CD8-positive, alpha-beta memory T cell (primary cell): ENCODE measurements around the gene LGALS7. TPM values are rescaled to one million over a fixed set of nuclear protein-coding genes. Genes with fewer than 3 reads are reported as not detected.

Source experiments
- CTCF ChIA-PET: fragments of 350-600 bp; sonication (Branson Sonifier 250); formaldehyde crosslinking; loops from one replicate; lab custom pipeline; 2021; ENCODE audit warnings: antibody characterized with exemption; lab: Charles Lee
- POLR2A ChIA-PET: fragments of 350-600 bp; sonication (Branson Sonifier 250); formaldehyde crosslinking; loops from one replicate; lab custom pipeline; 2021; ENCODE audit warnings: antibody characterized with exemption; lab: Charles Lee
- DNase-seq, 5 donors: peaks; one replicate each; pipeline versions ENCODE4 v3.0.0 to v3.0.0-alpha.2; 2020 to 2022; ENCODE audit warnings: mixed read lengths in 1 of 5
- H3K27ac ChIP-seq: one replicate; pipeline ENCODE4 v1.7.0; 2013; ENCODE audit warnings: low read depth, mild to moderate bottlenecking, low read length, moderate library complexity
- H3K27me3 ChIP-seq: 2 replicates; pipeline ENCODE4 v1.7.0; 2013; ENCODE audit warnings: low read length, mild to moderate bottlenecking; ENCODE audit not compliant: insufficient read depth, poor library complexity, severe bottlenecking
- H3K36me3 ChIP-seq: 2 replicates; pipeline ENCODE4 v1.7.0; 2013; ENCODE audit warnings: mild to moderate bottlenecking, low read length, moderate library complexity; ENCODE audit not compliant: insufficient read depth
- H3K4me1 ChIP-seq: 2 replicates; pipeline ENCODE4 v1.7.0; 2013; ENCODE audit warnings: mild to moderate bottlenecking, low read length, moderate library complexity; ENCODE audit not compliant: insufficient read depth
- H3K4me3 ChIP-seq: 2 replicates; pipeline ENCODE4 v1.7.0; 2013; ENCODE audit warnings: mild to moderate bottlenecking, low read length
- H3K9me3 ChIP-seq: 2 replicates; pipeline ENCODE4 v1.7.0; 2013; ENCODE audit warnings: mild to moderate bottlenecking, low read length
- H3K27ac Mint-ChIP-seq, 8 donors: one replicate each; pipeline ENCODE4 v1.8.0; 2020 to 2021; ENCODE audit warnings: mixed read lengths in 8 of 8, mild to moderate bottlenecking in 6 of 8, inconsistent platforms in 3 of 8, moderate library complexity in 3 of 8
- H3K27me3 Mint-ChIP-seq, 2 donors: one replicate each; pipeline ENCODE4 v1.8.0; 2020 to 2021; ENCODE audit warnings: mixed read lengths in 2 of 2, mild to moderate bottlenecking in 1 of 2, moderate library complexity in 1 of 2
- H3K36me3 Mint-ChIP-seq, 3 donors: one replicate each; pipeline ENCODE4 v1.8.0; 2020 to 2021; ENCODE audit warnings: mixed read lengths in 3 of 3, inconsistent platforms in 1 of 3, mild to moderate bottlenecking in 1 of 3
- H3K4me1 Mint-ChIP-seq, 3 donors: one replicate each; pipeline ENCODE4 v1.8.0; 2020 to 2021; ENCODE audit warnings: mixed read lengths in 3 of 3, inconsistent platforms in 1 of 3, mild to moderate bottlenecking in 1 of 3
- H3K4me3 Mint-ChIP-seq, 7 donors: one replicate each; pipeline ENCODE4 v1.8.0; 2020 to 2021; ENCODE audit warnings: mixed read lengths in 7 of 7, mild to moderate bottlenecking in 6 of 7, moderate library complexity in 4 of 7, inconsistent platforms in 2 of 7
- H3K9me3 Mint-ChIP-seq, 5 donors: one replicate each; pipeline ENCODE4 v1.8.0; 2020 to 2022; ENCODE audit warnings: mixed read lengths in 5 of 5, mild to moderate bottlenecking in 3 of 5, moderate library complexity in 2 of 5, inconsistent platforms in 1 of 5
- polyA plus RNA-seq: library from polyadenylated mRNA; unstranded; fragments of 300-500 nt; fragmentation: Illumina TruSeq; gene quantifications from one replicate; pipeline ENCODE4 v1.2.3, GENCODE V29; 2021
- total RNA-seq, 2 experiments: library from RNA; stranded (reverse); gene quantifications; one replicate each; pipeline ENCODE4 v1.2.3, GENCODE V29; 2021

Gene LGALS7
- total and polyA plus RNA-seq, 3 experiments from 2014 or later, result not detected

DNA sequence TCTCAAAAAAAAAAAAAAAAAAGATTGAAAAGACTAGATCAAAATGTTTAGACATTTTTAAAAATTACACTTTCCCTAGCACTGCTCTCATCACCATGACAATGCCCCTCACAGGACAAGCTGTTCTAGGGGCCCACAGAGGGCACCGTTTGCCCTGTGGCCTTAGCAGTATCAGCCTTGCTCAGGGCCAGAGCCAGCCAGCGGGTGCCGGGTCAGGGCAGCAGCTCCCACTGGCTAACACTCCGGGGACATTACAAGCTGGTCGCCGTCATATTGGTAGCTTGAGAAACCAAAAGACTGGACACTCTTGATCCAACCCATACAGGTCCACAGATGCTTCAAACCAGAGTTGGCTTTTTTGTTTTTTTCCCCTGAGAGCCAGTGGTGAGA is 47.0 kb downstream of the LGALS7 start:
- Mint-ChIP-seq H3K9me3 (no peaks in the 10 kb centered on the region), H3K27ac (peak overlapping the region; percentile 76 to 96 (median 90)), H3K36me3 (peaks cover 0 to 82% (median 8%) of the 10 kb centered on the region in 3 donors), H3K4me3 (peak overlapping the region in 3 of 7 donors; percentile 12 to 61 (median 48)), H3K27me3 (peaks cover 0 to 2% of the 10 kb centered on the region in 2 donors), H3K4me1 (peaks cover 11 to 22% (median 21%) of the 10 kb centered on the region in 3 donors)
- Histone ChIP-seq H3K27me3 (no peaks in the 10 kb centered on the region), H3K4me3 (no peak overlapping the region), H3K36me3 (no peaks in the 10 kb centered on the region), H3K27ac (no peak overlapping the region), H3K4me1 (no peaks in the 10 kb centered on the region), H3K9me3 (no peaks in the 10 kb centered on the region)
- DNase-seq, result no peak
- CTCF ChIA-PET, result interaction anchor here (1.0 to 1.5 kb wide), 2 partner anchors 11 to 204 kb away, joined by 3 to 4 read pairs; partner anchors contain the start of genes MRPS12 and SARS2
- POLR2A ChIA-PET, result no interaction called here

DNA sequence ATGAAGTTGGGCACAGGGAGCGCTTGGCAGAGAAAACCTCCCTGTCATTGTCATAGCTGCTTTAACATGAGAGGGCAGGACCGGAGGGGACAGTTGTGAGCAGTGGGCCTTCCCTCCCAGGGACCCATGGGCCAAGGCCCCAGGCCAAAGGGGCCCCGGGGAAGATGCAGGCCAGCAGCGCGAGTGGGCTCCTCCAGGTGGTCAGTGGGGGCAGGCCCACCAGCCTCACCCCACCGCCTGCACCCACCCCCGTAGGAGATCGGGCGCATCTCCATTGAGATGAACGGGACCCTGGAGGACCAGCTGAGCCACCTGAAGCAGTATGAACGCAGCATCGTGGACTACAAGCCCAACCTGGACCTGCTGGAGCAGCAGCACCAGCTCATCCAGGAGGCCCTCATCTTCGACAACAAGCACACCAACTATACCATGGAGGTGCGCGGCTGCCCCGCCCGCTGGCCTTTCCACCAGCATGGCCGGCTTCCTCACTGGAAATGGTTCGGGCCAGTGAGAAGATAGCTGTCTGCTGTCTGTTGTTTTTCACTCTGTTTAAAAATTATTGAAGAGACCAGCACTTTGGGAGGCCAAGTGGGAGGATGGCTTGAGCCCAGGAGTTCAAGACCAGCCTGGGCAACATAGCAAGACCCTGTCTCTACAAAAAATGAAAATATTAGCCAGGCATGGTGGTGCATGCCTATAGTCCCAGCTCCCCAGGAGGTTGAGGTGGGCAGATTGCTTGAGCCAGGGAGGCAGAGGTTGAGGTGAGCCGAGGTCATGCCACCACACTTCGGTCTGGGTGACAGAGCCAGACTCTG is 47.6 kb downstream of the LGALS7 start:
- no peaks in the 10 kb centered on the region for H3K27me3 ChIP-seq
- no peaks in the 10 kb centered on the region for H3K4me1 ChIP-seq
- H3K4me3 Mint-ChIP-seq, result no peak overlapping the region
- H3K36me3 ChIP-seq, result no peaks in the 10 kb centered on the region
- no peaks in the 10 kb centered on the region for H3K9me3 Mint-ChIP-seq
- H3K4me3 ChIP-seq, result no peak overlapping the region
- peaks cover 0 to 87% (median 8%) of the 10 kb centered on the region in 3 donors for H3K36me3 Mint-ChIP-seq
- H3K9me3 ChIP-seq, result no peaks in the 10 kb centered on the region
- H3K27ac Mint-ChIP-seq, result peak overlapping the region in 7 of 8 donors; percentile 76 to 96 (median 93)
- POLR2A ChIA-PET, result no interaction called here
- H3K27ac ChIP-seq, result no peak overlapping the region
- CTCF ChIA-PET, result interaction anchor here (1.0 to 1.5 kb wide), 3 partner anchors 11 to 205 kb away, joined by 3 to 4 read pairs (median 3); partner anchors contain the start of genes MRPS12 and SARS2
- DNase-seq, result no peak
- no peaks in the 10 kb centered on the region for H3K27me3 Mint-ChIP-seq
- H3K4me1 Mint-ChIP-seq, result peaks cover 11 to 21% (median 21%) of the 10 kb centered on the region in 3 donors

GRCh38 chr19:38723990-38724854 is 49.1 kb downstream of the LGALS7 start:
- Mint-ChIP-seq H3K9me3 (no peaks in the 10 kb centered on the region), H3K4me3 (no peak overlapping the region), H3K4me1 (peaks cover 10 to 14% (median 11%) of the 10 kb centered on the region in 3 donors), H3K27me3 (no peaks in the 10 kb centered on the region), H3K27ac (peak overlapping the region in 1 of 8 donors; percentile 56), H3K36me3 (peaks cover 0 to 87% (median 2%) of the 10 kb centered on the region in 3 donors)
- H3K27me3 ChIP-seq, result no peaks in the 10 kb centered on the region
- POLR2A ChIA-PET, result no interaction called here
- no peak for DNase-seq
- no peaks in the 10 kb centered on the region for H3K4me1 ChIP-seq
- no peaks in the 10 kb centered on the region for H3K36me3 ChIP-seq
- CTCF ChIA-PET, result interaction anchor here (1.1 to 1.6 kb wide), 6 partner anchors 38 to 209 kb away, joined by 3 to 5 read pairs (median 4); no protein-coding TSS in a partner anchor
- no peaks in the 10 kb centered on the region for H3K9me3 ChIP-seq
- no peak overlapping the region for H3K27ac ChIP-seq
- no peak overlapping the region for H3K4me3 ChIP-seq

DNA sequence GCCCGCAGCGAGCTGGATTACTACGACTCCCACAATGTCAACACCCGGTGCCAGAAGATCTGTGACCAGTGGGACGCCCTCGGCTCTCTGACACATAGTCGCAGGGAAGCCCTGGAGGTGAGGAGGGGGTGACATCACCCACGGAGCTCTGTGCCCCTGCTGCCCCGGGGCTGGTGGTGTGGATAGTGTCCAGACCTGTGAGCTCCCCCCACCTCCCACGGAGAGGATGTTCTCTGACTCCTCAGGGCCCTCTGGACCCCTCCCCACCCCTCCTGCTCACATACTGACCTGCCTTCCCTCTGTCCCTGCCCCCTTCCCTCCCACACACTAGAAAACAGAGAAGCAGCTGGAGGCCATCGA is 49.7 kb downstream of the LGALS7 start:
- Mint-ChIP-seq H3K4me3 (no peak overlapping the region), H3K36me3 (peaks cover 0 to 88% (median 2%) of the 10 kb centered on the region in 3 donors), H3K27ac (peak overlapping the region in 2 of 8 donors; percentile 12 to 26), H3K27me3 (no peaks in the 10 kb centered on the region), H3K9me3 (no peaks in the 10 kb centered on the region), H3K4me1 (peaks cover 10 to 14% (median 11%) of the 10 kb centered on the region in 3 donors)
- Histone ChIP-seq H3K36me3 (no peaks in the 10 kb centered on the region), H3K9me3 (no peaks in the 10 kb centered on the region), H3K4me1 (no peaks in the 10 kb centered on the region), H3K27ac (no peak overlapping the region), H3K27me3 (no peaks in the 10 kb centered on the region), H3K4me3 (no peak overlapping the region)
- no peak for DNase-seq
- ChIA-PET CTCF (interaction anchor here (1.1 to 1.6 kb wide), 5 partner anchors 37 to 208 kb away, joined by 3 to 5 read pairs (median 4); no protein-coding TSS in a partner anchor), POLR2A (no interaction called here)

DNA sequence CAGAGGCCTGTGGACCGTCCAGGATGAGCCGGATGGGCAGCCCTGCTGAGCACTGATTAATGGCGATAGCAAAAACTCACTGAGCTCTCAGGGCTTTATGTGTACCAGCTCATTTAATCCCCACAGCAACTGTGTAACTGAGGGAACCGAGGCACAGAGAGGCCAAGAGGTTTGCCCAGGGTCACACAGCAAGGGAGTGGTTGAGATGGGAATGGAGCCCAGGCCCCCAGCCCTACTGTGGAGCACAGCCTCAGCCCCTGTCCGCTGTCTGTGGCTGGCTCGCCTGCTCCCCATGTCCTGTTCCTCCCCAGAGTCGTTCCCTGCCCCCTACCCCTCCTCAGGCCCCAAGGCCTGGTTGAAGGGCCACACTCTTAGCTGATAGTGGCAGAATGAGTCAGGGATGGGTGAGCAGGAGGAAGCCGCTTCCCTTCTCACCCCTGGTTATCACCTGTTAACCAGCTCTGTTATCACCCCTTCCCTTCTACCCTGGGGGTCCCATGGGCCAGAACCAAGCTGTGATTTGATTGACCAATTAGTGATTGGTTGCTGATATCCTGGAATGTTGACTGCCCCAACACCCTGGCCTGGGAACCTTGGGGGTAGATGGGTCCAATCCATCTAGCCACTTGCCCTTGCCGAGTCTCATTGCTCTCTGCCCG is 50.2 kb downstream of the LGALS7 start:
- CTCF ChIA-PET, result interaction anchor here (1.1 to 1.6 kb wide), 5 partner anchors 37 to 208 kb away, joined by 3 to 5 read pairs (median 4); no protein-coding TSS in a partner anchor
- no peak overlapping the region for H3K4me3 ChIP-seq
- Mint-ChIP-seq H3K27me3 (no peaks in the 10 kb centered on the region), H3K4me1 (peaks cover 10 to 14% (median 11%) of the 10 kb centered on the region in 3 donors), H3K36me3 (peaks cover 0 to 87% (median 2%) of the 10 kb centered on the region in 3 donors), H3K9me3 (no peaks in the 10 kb centered on the region), H3K4me3 (no peak overlapping the region), H3K27ac (peak overlapping the region in 2 of 8 donors; percentile 12 to 26)
- no peak overlapping the region for H3K27ac ChIP-seq
- DNase-seq, result no peak
- H3K27me3 ChIP-seq, result no peaks in the 10 kb centered on the region
- H3K9me3 ChIP-seq, result no peaks in the 10 kb centered on the region
- POLR2A ChIA-PET, result no interaction called here
- H3K4me1 ChIP-seq, result no peaks in the 10 kb centered on the region
- H3K36me3 ChIP-seq, result no peaks in the 10 kb centered on the region

GRCh38 chr19:38721979-38722773 is 51.1 kb downstream of the LGALS7 start:
- peak overlapping the region in 3 of 8 donors; percentile 19 to 87 (median 58) for H3K27ac Mint-ChIP-seq
- H3K9me3 Mint-ChIP-seq, result no peaks in the 10 kb centered on the region
- no peak overlapping the region for H3K4me3 Mint-ChIP-seq
- ChIA-PET CTCF (interaction anchor here (1.6 kb wide), 1 partner anchor 207 kb away, joined by 4 read pairs; no protein-coding TSS in a partner anchor), POLR2A (no interaction called here)
- no peak for DNase-seq
- Histone ChIP-seq H3K27ac (no peak overlapping the region), H3K9me3 (no peaks in the 10 kb centered on the region), H3K36me3 (no peaks in the 10 kb centered on the region), H3K4me3 (no peak overlapping the region), H3K4me1 (no peaks in the 10 kb centered on the region), H3K27me3 (no peaks in the 10 kb centered on the region)
- peaks cover 0 to 87% (median 2%) of the 10 kb centered on the region in 3 donors for H3K36me3 Mint-ChIP-seq
- H3K27me3 Mint-ChIP-seq, result no peaks in the 10 kb centered on the region
- peaks cover 10 to 12% (median 11%) of the 10 kb centered on the region in 3 donors for H3K4me1 Mint-ChIP-seq

- no peaks in the 10 kb centered on the region for H3K27me3 Mint-ChIP-seq
- ChIA-PET CTCF (no interaction called here), POLR2A (no interaction called here)
- no peak overlapping the region for H3K4me3 Mint-ChIP-seq
- peaks cover 0 to 86% (median 2%) of the 10 kb centered on the region in 3 donors for H3K36me3 Mint-ChIP-seq
- Histone ChIP-seq H3K36me3 (no peaks in the 10 kb centered on the region), H3K27me3 (no peaks in the 10 kb centered on the region), H3K4me1 (no peaks in the 10 kb centered on the region), H3K27ac (no peak overlapping the region), H3K9me3 (no peaks in the 10 kb centered on the region), H3K4me3 (no peak overlapping the region)
- H3K4me1 Mint-ChIP-seq, result peaks cover 5 to 6% (median 5%) of the 10 kb centered on the region in 3 donors
- H3K27ac Mint-ChIP-seq, result no peak overlapping the region
- no peaks in the 10 kb centered on the region for H3K9me3 Mint-ChIP-seq
- no peak for DNase-seq
Observed at GRCh38 chr19:38721496-38721895, 51.8 kb downstream of the LGALS7 start.
